Lower leg skin (tissue), 4 donors: ENCODE measurements around the gene LIMK1. TPM values are rescaled to one million over a fixed set of nuclear protein-coding genes. Genes with fewer than 3 reads are reported as not detected.

ENCODE experiments used
- DNase-seq, 2 donors: peaks; one replicate each; pipeline ENCODE4 v3.0.0-alpha.2; 2019; ENCODE audit warnings: low spot score in 2 of 2
- H3K4me3 ChIP-seq: fragments of 200-600 bp; sonication (generic); 2 replicates; pipeline ENCODE4 v1.5.1; 2017; ENCODE audit warnings: mild to moderate bottlenecking, low read depth; ENCODE audit not compliant: poor library complexity, severe bottlenecking
- CTCF ChIP-seq, 3 donors: fragments of 450-650 bp; IDR thresholded peaks; one replicate each; pipeline ENCODE4 v1.5.1; 2016; ENCODE audit warnings: antibody characterized with exemption in 3 of 3, mild to moderate bottlenecking in 3 of 3, moderate library complexity in 2 of 3
- POLR2A ChIP-seq, 2 donors: fragments of 450-650 bp; IDR thresholded peaks; one replicate each; pipeline ENCODE4 v1.6.1; 2016 to 2017; ENCODE audit warnings: antibody characterized with exemption in 2 of 2, mild to moderate bottlenecking in 1 of 2, moderate library complexity in 1 of 2
- WGBS, 2 donors: methylation state at CpG; one replicate each; pipeline ENCODE4 v1.1.5; 2018; 5-methylcytosine and 5-hydroxymethylcytosine counted together
- intact Hi-C: fragments of 100-400 bp; cut with DNase I; formaldehyde crosslinking; loops from one replicate; pipeline ENCODE4 v1.15.0; 2023; ENCODE audit warnings: low total_unique reads
- total RNA-seq, 4 donors: library from RNA; depleted of rRNA; stranded (reverse); fragments of >200 nt; gene quantifications; one replicate each; pipeline ENCODE4 v1.1.0, GENCODE V29; 2016

LIMK1 gene
- total RNA-seq, 4 donors from 2014 or later, result 7.7 to 19.5 (median 14.6) TPM

GRCh38 chr7:74058486-74058885 lies 25.1 kb upstream of the LIMK1 start:
- DNase-seq, result no peak
- TF ChIP-seq CTCF (IDR thresholded peaks at IDR 0.05) (no peak), POLR2A (IDR thresholded peaks at IDR 0.05) (no peak)
- H3K4me3 ChIP-seq, result no peak overlapping the region
- intact Hi-C loops, result no loop called here
- 91 to 92% methylated on average over 7 of the region's 7 CpGs for WGBS, 2 donors

DNA sequence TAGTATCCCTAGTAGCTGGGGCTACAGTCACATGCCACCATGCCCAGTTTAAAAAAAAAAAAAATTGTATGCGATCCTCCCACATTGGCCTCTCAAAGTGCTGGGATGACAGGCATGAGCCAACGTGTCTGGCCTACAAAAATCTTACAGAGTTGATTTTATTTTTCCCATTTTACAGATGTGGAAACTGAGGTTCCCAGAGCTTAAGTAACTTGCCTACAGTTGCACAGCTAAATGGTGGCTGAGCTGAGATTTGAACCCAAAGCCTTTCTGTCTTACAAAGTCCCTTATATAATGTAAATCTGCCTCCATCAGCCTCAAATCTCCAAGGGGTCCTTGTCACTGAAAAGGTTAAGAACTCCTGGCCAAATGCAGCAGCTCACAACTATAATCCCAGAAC lies 24.6 kb upstream of the LIMK1 start:
- 48 to 65% methylated on average over 2 of the region's 2 CpGs for WGBS, 2 donors
- intact Hi-C loops, result no loop called here
- no peak for DNase-seq
- H3K4me3 ChIP-seq, result no peak overlapping the region
- TF ChIP-seq POLR2A (IDR thresholded peaks at IDR 0.05) (no peak), CTCF (IDR thresholded peaks at IDR 0.05) (no peak)

- 41 to 51% methylated on average over 15 to 19 of the region's 21 CpGs for WGBS, 2 donors
- intact Hi-C loops, result no loop called here
These were observed 23.7 kb upstream of the LIMK1 start for GRCh38 chr7:74059681-74060588.

DNA sequence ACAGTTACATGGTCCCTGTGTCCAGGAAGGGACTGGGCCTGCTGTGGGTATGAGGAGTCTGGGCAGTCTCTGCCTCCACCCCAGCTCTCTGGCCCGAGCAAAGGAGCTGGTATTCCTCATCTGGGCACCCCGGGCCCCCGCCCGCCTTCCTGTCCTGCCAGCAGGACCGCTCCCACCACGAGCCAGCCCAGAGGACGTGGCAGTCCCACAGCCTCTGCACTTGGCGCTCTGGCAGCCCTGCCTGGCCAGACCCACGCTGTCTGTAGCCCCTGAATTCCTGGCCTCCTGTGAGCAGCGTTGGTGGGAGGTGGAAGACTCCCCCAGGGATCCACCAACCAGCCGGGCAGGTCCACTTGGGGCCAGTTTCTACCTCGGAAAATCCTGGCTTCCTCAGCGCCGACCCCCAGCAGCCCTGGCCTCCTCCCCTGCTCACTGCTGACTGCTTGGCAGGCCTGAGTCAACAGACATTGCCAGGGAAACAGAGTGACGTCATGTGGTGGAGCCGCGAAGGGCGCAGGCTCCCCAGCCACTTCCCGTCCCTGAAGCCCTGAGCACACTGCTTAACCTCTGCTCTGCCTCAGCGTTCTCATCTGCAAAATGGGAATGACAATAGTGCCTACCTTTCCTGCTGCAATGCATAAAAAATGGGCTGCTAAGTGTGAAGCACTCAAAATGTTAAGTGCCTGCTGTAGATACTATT lies 21.6 kb upstream of the LIMK1 start:
- no peak for TF ChIP-seq POLR2A (IDR thresholded peaks at IDR 0.05)
- no peak for TF ChIP-seq CTCF (IDR thresholded peaks at IDR 0.05)
- peak; percentile 76 to 95 for DNase-seq
- WGBS, 2 donors, result 7 to 14% methylated on average over 14 to 20 of the region's 20 CpGs
- H3K4me3 ChIP-seq, result no peak overlapping the region
- intact Hi-C loops, result no loop called here

More at GRCh38 chr7:74059681-74060588, 23.7 kb upstream of the LIMK1 start:
- H3K4me3 ChIP-seq, result no peak overlapping the region
- peak; percentile 81 to 94 for DNase-seq
- no peak for TF ChIP-seq CTCF (IDR thresholded peaks at IDR 0.05)
- no peak for TF ChIP-seq POLR2A (IDR thresholded peaks at IDR 0.05)

- DNase-seq, result no peak
- intact Hi-C loops, result no loop called here
- no peak for TF ChIP-seq POLR2A (IDR thresholded peaks at IDR 0.05)
- TF ChIP-seq CTCF (IDR thresholded peaks at IDR 0.05), result no peak
- H3K4me3 ChIP-seq, result no peak overlapping the region
- 83 to 89% methylated on average over 6 to 14 of the region's 14 CpGs for WGBS, 2 donors
These were observed 20.4 kb upstream of the LIMK1 start for GRCh38 chr7:74063223-74063641.
